Measurements from ENCODE around the gene YY1.

DNA sequence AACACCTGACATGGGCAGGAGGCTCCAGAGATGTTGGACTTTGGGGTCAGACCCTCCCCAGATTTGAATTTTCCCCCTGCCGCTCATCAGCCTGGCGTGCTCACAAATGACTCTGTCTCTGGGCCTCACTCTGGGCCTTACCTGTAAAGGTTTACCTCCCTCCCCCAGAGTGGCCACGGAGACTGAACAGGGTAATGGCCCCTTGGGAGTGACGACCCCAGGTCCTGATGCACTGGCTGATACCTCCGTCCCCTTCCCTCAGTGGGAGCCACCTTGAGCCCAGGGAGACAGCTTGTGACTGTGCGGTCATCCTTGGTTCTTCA, 60.3 kb downstream of the YY1 start:
- TF ChIP-seq, protein P1, sequence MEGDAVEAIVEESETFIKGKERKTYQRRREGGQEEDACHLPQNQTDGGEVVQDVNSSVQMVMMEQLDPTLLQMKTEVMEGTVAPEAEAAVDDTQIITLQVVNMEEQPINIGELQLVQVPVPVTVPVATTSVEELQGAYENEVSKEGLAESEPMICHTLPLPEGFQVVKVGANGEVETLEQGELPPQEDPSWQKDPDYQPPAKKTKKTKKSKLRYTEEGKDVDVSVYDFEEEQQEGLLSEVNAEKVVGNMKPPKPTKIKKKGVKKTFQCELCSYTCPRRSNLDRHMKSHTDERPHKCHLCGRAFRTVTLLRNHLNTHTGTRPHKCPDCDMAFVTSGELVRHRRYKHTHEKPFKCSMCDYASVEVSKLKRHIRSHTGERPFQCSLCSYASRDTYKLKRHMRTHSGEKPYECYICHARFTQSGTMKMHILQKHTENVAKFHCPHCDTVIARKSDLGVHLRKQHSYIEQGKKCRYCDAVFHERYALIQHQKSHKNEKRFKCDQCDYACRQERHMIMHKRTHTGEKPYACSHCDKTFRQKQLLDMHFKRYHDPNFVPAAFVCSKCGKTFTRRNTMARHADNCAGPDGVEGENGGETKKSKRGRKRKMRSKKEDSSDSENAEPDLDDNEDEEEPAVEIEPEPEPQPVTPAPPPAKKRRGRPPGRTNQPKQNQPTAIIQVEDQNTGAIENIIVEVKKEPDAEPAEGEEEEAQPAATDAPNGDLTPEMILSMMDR (IDR thresholded peaks at IDR 0.05): no peak
- no peak for TF ChIP-seq POLR2A (IDR thresholded peaks at IDR 0.05)

Data from thyroid gland (tissue), 4 donors.